Upper lobe of left lung (tissue), 4 donors: ENCODE measurements around the gene HOXA5.

Source experiments
- CTCF ChIP-seq, 6 experiments: fragments of 450-650 bp in 4 of 6; fragments of 200-600 bp in 2 of 6; sonication (generic) in 2 of 6; IDR thresholded peaks; one replicate each; pipeline ENCODE4 v1.5.1; 2016 to 2019; ENCODE audit warnings: antibody characterized with exemption in 6 of 6
- EP300 ChIP-seq, 4 donors: sonication (generic); formaldehyde crosslinking; IDR thresholded peaks; one replicate each; pipeline ENCODE4 v1.5.1; 2017; ENCODE audit warnings: antibody characterized with exemption in 4 of 4, control low read depth in 2 of 4
- POLR2A ChIP-seq, 4 donors: fragments of 450-650 bp; IDR thresholded peaks; one replicate each; pipeline ENCODE4 v1.5.1; 2016 to 2017; ENCODE audit warnings: antibody characterized with exemption in 4 of 4, mild to moderate bottlenecking in 2 of 4
- POLR2AphosphoS5 ChIP-seq, 2 donors: sonication (generic); formaldehyde crosslinking; IDR thresholded peaks; one replicate each; pipeline ENCODE4 v1.5.1; 2017; ENCODE audit warnings: antibody characterized with exemption in 2 of 2

- TF ChIP-seq POLR2A (IDR thresholded peaks at IDR 0.05) (no peak), CTCF (IDR thresholded peaks at IDR 0.05) (no peak), POLR2AphosphoS5 (IDR thresholded peaks at IDR 0.05) (no peak), EP300 (IDR thresholded peaks at IDR 0.05) (no peak)
Observed at GRCh38 chr7:27178366-27178765, 34.9 kb upstream of the HOXA5 start.
